Measurements from ENCODE around the gene ABTB2. TPM values are rescaled to one million over a fixed set of nuclear protein-coding genes. Genes with fewer than 3 reads are reported as not detected.
A peak's percentile ranks its signal among the peaks of the same experiment; 100 is the strongest.

ABTB2 gene
- total and polyA plus RNA-seq, 10 of the 15 experiments (the other 5 are each of a cell fraction or from before 2014, with no cell fraction given), result 0.13 to 2.1 (median 0.72) TPM

DNA sequence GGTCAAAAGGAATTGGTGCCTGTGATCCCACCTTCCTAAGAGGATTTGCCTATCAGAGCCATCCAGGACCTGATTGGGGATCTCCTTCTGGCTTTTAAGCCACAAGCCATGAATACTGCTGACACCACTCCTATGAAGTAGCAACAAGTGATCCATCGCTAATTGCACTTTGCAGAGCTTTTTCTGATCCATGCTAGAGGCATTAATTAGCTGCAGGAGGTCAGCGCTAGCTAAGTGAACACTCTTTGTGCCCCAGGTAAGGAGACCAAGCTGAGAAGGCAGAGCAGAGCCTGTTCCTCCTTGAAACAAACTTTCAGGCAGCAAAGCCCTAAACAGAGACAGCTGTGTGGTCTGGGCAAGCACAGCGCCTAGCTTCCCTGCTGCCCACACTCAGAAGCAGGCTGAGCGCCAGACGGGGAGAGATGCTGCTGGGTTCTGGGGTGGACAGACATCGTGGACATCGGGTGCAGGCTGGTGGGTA is 122.2 kb downstream of the ABTB2 start:
- H3K4me1 ChIP-seq (ENCODE audit: control insufficient read depth, insufficient read depth, low read length), result peaks cover 56% of the 10 kb centered on the region
- no peaks in the 10 kb centered on the region for H4K20me1 ChIP-seq (ENCODE audit: control insufficient read depth, insufficient read depth)
- peak overlapping the region; percentile 25; the same call in 1 of the 2 replicates for H3K27ac ChIP-seq (ENCODE audit: control insufficient read depth, insufficient read depth)
- no TSS peak for BruUV-seq (replicated peaks)
- SMC1A ChIA-PET (ENCODE audit: uncharacterized antibody, unreplicated experiment), result interaction anchor here (0.9 to 17.3 kb wide), 6 partner anchors 11 to 1705 kb away, joined by 3 to 192 read pairs (median 4); no protein-coding TSS in a partner anchor
- no peaks in the 10 kb centered on the region for H3K79me2 ChIP-seq (ENCODE audit: control insufficient read depth, insufficient read depth, low read length)
- H3K4me3 ChIP-seq, result no peak overlapping the region
- RAD21 ChIA-PET (ENCODE audit: unreplicated experiment), result interaction anchor here (0.9 to 7.2 kb wide), 4 partner anchors 8 to 122 kb away, joined by 3 to 107 read pairs (median 26); partner anchors contain the start of gene ABTB2
- no peak overlapping the region for H3K9ac ChIP-seq (ENCODE audit: control insufficient read depth, insufficient read depth, low read length)
- no peak for ATAC-seq
- peak overlapping the region; percentile 56 for H3K4me2 ChIP-seq (ENCODE audit: control insufficient read depth, insufficient read depth)
- no peak for FAIRE-seq
- H3K9me3 ChIP-seq (replicated peaks; ENCODE audit: control insufficient read depth, insufficient read depth, low read length), result no peaks in the 10 kb centered on the region
- WGBS (ENCODE audit: insufficient coverage, insufficient replicate concordance, low lambda C conversion rate, missing lambda C conversion rate), result 61% methylated on average over 7 of the region's 7 CpGs
- H2AFZ ChIP-seq (ENCODE audit: control insufficient read depth, low read depth, low read length), result no peak overlapping the region
- no peaks in the 10 kb centered on the region for H3K36me3 ChIP-seq (ENCODE audit: control insufficient read depth in 2 of 2, insufficient read depth in 2 of 2, low read length in 1 of 2)
- CTCF ChIA-PET, result interaction anchor here (1.3 to 1.9 kb wide), 2 partner anchors 60 to 61 kb away, joined by 3 to 8 read pairs; no protein-coding TSS in a partner anchor
- H3K27me3 ChIP-seq (replicated peaks in 1 of 2; ENCODE audit: control insufficient read depth in 2 of 2, insufficient read depth in 2 of 2, low read length in 1 of 2), result no peaks in the 10 kb centered on the region
- in situ Hi-C loops (cut with MboI), result no loop called here
- TF ChIP-seq ETV6 (conservative IDR thresholded peaks at IDR 0.05 in 1 of 2, IDR thresholded peaks at IDR 0.05 in 1 of 2; ENCODE audit: borderline replicate concordance in 1 of 2, low read depth in 1 of 2) (no peak), EED (IDR thresholded peaks at IDR 0.05; ENCODE audit: low read depth) (peak; percentile 29; the same call in 1 of the 2 replicates)
- POLR2A ChIA-PET, result interaction anchor here (1.8 to 2.2 kb wide), 2 partner anchors 12 to 14 kb away, joined by 6 to 7 read pairs; no protein-coding TSS in a partner anchor
- intact Hi-C loops (cut with micrococcal nuclease; ENCODE audit: unreplicated experiment), result loop anchor here (2.0 to 10.0 kb wide), 3 partner anchors 61 to 461 kb away; partner anchors contain the start of genes ABTB2 and FBXO3
- no peak for DNase-seq (ENCODE audit: low read depth, low spot score)

DNA sequence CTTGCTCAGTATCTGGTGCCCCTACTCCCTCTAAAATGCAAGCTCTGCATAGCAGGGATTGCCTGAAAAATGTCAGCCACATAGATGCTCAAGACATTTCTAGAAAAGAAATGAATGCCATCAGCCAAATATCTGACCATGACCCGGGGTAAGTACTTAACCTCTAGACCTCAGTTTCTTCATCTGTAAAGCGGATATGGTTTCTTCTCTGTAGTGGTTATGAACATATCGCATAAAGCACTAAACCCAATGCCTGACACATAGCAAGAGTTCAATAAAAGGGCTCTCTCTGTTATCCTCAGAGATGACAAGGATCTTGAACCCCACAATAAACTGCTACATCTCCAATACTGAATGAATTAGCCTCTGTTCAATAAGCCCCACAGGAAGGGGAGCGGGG is 122.6 kb downstream of the ABTB2 start:
- in situ Hi-C loops (cut with MboI), result no loop called here
- no peak overlapping the region for H3K9ac ChIP-seq (ENCODE audit: control insufficient read depth, insufficient read depth, low read length)
- ChIA-PET RAD21 (ENCODE audit: unreplicated experiment) (interaction anchor here (0.9 to 7.2 kb wide), 7 partner anchors 9 to 123 kb away, joined by 3 to 107 read pairs (median 6); partner anchors contain the start of gene ABTB2), CTCF (interaction anchor here (1.3 to 1.9 kb wide), 2 partner anchors 60 to 61 kb away, joined by 3 to 8 read pairs; no protein-coding TSS in a partner anchor), SMC1A (ENCODE audit: uncharacterized antibody, unreplicated experiment) (interaction anchor here (0.9 to 17.3 kb wide), 4 partner anchors 12 to 1705 kb away, joined by 3 to 192 read pairs (median 71); no protein-coding TSS in a partner anchor), POLR2A (interaction anchor here (1.8 to 2.2 kb wide), 2 partner anchors 12 to 15 kb away, joined by 6 to 7 read pairs; no protein-coding TSS in a partner anchor)
- H4K20me1 ChIP-seq (ENCODE audit: control insufficient read depth, insufficient read depth), result no peaks in the 10 kb centered on the region
- H2AFZ ChIP-seq (ENCODE audit: control insufficient read depth, low read depth, low read length), result no peak overlapping the region
- H3K4me2 ChIP-seq (ENCODE audit: control insufficient read depth, insufficient read depth), result peak overlapping the region; percentile 56
- intact Hi-C loops (cut with micrococcal nuclease; ENCODE audit: unreplicated experiment), result loop anchor here (2.0 to 10.0 kb wide), 3 partner anchors 60 to 460 kb away; partner anchors contain the start of genes ABTB2 and FBXO3
- H3K4me1 ChIP-seq (ENCODE audit: control insufficient read depth, insufficient read depth, low read length), result peaks cover 54% of the 10 kb centered on the region
- 0% methylated on average over 4 of the region's 4 CpGs for WGBS (ENCODE audit: insufficient coverage, insufficient replicate concordance, low lambda C conversion rate, missing lambda C conversion rate)
- H3K4me3 ChIP-seq, result no peak overlapping the region
- DNase-seq (ENCODE audit: low read depth, low spot score) (no peak), FAIRE-seq (no peak), ATAC-seq (peak; percentile 57)
- no peak overlapping the region for H3K27ac ChIP-seq (ENCODE audit: control insufficient read depth, insufficient read depth)
- no TSS peak for BruUV-seq (replicated peaks)
- no peaks in the 10 kb centered on the region for H3K27me3 ChIP-seq (replicated peaks in 1 of 2; ENCODE audit: control insufficient read depth in 2 of 2, insufficient read depth in 2 of 2, low read length in 1 of 2)
- no peaks in the 10 kb centered on the region for H3K9me3 ChIP-seq (replicated peaks; ENCODE audit: control insufficient read depth, insufficient read depth, low read length)
- no peaks in the 10 kb centered on the region for H3K79me2 ChIP-seq (ENCODE audit: control insufficient read depth, insufficient read depth, low read length)
- no peaks in the 10 kb centered on the region; a peak in 1 of 4 replicates for H3K36me3 ChIP-seq (ENCODE audit: control insufficient read depth in 2 of 2, insufficient read depth in 2 of 2, low read length in 1 of 2)
- TF ChIP-seq, protein P1, sequence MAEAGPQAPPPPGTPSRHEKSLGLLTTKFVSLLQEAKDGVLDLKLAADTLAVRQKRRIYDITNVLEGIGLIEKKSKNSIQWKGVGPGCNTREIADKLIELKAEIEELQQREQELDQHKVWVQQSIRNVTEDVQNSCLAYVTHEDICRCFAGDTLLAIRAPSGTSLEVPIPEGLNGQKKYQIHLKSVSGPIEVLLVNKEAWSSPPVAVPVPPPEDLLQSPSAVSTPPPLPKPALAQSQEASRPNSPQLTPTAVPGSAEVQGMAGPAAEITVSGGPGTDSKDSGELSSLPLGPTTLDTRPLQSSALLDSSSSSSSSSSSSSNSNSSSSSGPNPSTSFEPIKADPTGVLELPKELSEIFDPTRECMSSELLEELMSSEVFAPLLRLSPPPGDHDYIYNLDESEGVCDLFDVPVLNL (IDR thresholded peaks at IDR 0.05; ENCODE audit: low read depth, low read length), result no peak
- TF ChIP-seq ZNF24 (IDR thresholded peaks at IDR 0.05) (peak; percentile 56), IRF4 (IDR thresholded peaks at IDR 0.05; ENCODE audit: low read depth, low read length) (peak; percentile 92), CEBPB (IDR thresholded peaks at IDR 0.05; ENCODE audit: borderline replicate concordance in 1 of 2, low read depth in 2 of 2, low read length in 2 of 2) (peak in 1 of 2 experiments; percentile 89; a peak in 2 of 4 replicates), PAX5 (IDR thresholded peaks at IDR 0.05; ENCODE audit: borderline replicate concordance, low read depth, low read length) (peak; percentile 81; the same call in 1 of the 2 replicates)
- TF ChIP-seq, protein P2, sequence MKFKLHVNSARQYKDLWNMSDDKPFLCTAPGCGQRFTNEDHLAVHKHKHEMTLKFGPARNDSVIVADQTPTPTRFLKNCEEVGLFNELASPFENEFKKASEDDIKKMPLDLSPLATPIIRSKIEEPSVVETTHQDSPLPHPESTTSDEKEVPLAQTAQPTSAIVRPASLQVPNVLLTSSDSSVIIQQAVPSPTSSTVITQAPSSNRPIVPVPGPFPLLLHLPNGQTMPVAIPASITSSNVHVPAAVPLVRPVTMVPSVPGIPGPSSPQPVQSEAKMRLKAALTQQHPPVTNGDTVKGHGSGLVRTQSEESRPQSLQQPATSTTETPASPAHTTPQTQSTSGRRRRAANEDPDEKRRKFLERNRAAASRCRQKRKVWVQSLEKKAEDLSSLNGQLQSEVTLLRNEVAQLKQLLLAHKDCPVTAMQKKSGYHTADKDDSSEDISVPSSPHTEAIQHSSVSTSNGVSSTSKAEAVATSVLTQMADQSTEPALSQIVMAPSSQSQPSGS (IDR thresholded peaks at IDR 0.05; ENCODE audit: low read length), result peak; percentile 90
- TF ChIP-seq, protein P3, sequence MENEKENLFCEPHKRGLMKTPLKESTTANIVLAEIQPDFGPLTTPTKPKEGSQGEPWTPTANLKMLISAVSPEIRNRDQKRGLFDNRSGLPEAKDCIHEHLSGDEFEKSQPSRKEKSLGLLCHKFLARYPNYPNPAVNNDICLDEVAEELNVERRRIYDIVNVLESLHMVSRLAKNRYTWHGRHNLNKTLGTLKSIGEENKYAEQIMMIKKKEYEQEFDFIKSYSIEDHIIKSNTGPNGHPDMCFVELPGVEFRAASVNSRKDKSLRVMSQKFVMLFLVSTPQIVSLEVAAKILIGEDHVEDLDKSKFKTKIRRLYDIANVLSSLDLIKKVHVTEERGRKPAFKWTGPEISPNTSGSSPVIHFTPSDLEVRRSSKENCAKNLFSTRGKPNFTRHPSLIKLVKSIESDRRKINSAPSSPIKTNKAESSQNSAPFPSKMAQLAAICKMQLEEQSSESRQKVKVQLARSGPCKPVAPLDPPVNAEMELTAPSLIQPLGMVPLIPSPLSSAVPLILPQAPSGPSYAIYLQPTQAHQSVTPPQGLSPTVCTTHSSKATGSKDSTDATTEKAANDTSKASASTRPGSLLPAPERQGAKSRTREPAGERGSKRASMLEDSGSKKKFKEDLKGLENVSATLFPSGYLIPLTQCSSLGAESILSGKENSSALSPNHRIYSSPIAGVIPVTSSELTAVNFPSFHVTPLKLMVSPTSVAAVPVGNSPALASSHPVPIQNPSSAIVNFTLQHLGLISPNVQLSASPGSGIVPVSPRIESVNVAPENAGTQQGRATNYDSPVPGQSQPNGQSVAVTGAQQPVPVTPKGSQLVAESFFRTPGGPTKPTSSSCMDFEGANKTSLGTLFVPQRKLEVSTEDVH (IDR thresholded peaks at IDR 0.05; ENCODE audit: low read depth, partially characterized antibody), result no peak
